ENCODE results near the gene GPR55. TPM values are rescaled to one million over a fixed set of nuclear protein-coding genes. Genes with fewer than 3 reads are reported as not detected.

GPR55 gene
- total RNA-seq, 1 experiment from 2014 or later = not detected

- CTCF ChIA-PET = interaction anchor here (0.6 to 1.8 kb wide), 8 partner anchors 8 to 535 kb away, joined by 3 to 5 read pairs (median 4); no protein-coding TSS in a partner anchor
- no peak for TF ChIP-seq SMAD4 (CRISPR knock-in tag; IDR thresholded peaks at IDR 0.05)
- TF ChIP-seq STAT6 (CRISPR knock-in tag; conservative IDR thresholded peaks at IDR 0.05; ENCODE audit: low read depth) = no peak
- no peak for TF ChIP-seq SOX15 (CRISPR knock-in tag; IDR thresholded peaks at IDR 0.05)
- TF ChIP-seq E2F1 (CRISPR knock-in tag; IDR thresholded peaks at IDR 0.05) = no peak
- TF ChIP-seq ZMAT4 (CRISPR knock-in tag; IDR thresholded peaks at IDR 0.05) = no peak
- TF ChIP-seq NR2C2 (CRISPR knock-in tag; IDR thresholded peaks at IDR 0.05) = no peak
- TF ChIP-seq ZNF671 (CRISPR knock-in tag; IDR thresholded peaks at IDR 0.05) = no peak
- no peak for TF ChIP-seq AFF4 (CRISPR knock-in tag; IDR thresholded peaks at IDR 0.05; ENCODE audit: borderline replicate concordance)
- no peak for TF ChIP-seq FOXP1 (CRISPR knock-in tag; IDR thresholded peaks at IDR 0.05; ENCODE audit: borderline replicate concordance)
- TF ChIP-seq USF1 (CRISPR knock-in tag; IDR thresholded peaks at IDR 0.05) = no peak
- TF ChIP-seq ZBTB21 (CRISPR knock-in tag; IDR thresholded peaks at IDR 0.05; ENCODE audit: borderline replicate concordance) = no peak
- peak; percentile 57 for DNase-seq (ENCODE audit: low spot score)
These were observed 59.7 kb downstream of the GPR55 start for GRCh38 chr2:230865307-230865765.

GRCh38 chr2:230864605-230865306, 60.3 kb downstream of the GPR55 start, which contains the start of gene ITM2C:
TSS of gene ITM2C (plus strand) at chr2:230864942. CDS start at chr2:230865026, 84 bp downstream.
- Mint-ChIP-seq H3K27ac (peak within 1 kb of the TSS; percentile 97), H3K27me3 (ENCODE audit: low read depth) (no peaks in the 10 kb centered on the region; the same call in 1 of the 2 replicates), H3K36me3 (no peaks in the 10 kb centered on the region), H3K4me1 (peaks cover 68% of the 10 kb centered on the region), H3K9me3 (peaks cover 2% of the 10 kb centered on the region; the same call in 1 of the 2 replicates), H3K4me3 (peak within 1 kb of the TSS; percentile 94)
- ChIA-PET POLR2A (interaction anchor here (0.9 kb wide), 1 partner anchor 127 kb away, joined by 3 read pairs; no protein-coding TSS in a partner anchor), CTCF (interaction anchor here (0.6 to 1.8 kb wide), 9 partner anchors 9 to 535 kb away, joined by 3 to 5 read pairs (median 4); no protein-coding TSS in a partner anchor)
- DNase-seq (ENCODE audit: low spot score) = peak; percentile 63
- peak; percentile 13 for ATAC-seq
- TF ChIP-seq FOXP4 (CRISPR knock-in tag; IDR thresholded peaks at IDR 0.05) (peak; percentile 63; the same call in 1 of the 2 replicates), ESRRA (CRISPR knock-in tag; IDR thresholded peaks at IDR 0.05; ENCODE audit: borderline replicate concordance) (peak; percentile 34; the same call in 1 of the 2 replicates), GABPB1 (CRISPR knock-in tag; IDR thresholded peaks at IDR 0.05) (peak; percentile 58), ZBTB21 (CRISPR knock-in tag; IDR thresholded peaks at IDR 0.05; ENCODE audit: borderline replicate concordance) (peak; percentile 60; the same call in 1 of the 2 replicates), ELF4 (CRISPR knock-in tag; IDR thresholded peaks at IDR 0.05; ENCODE audit: low read depth) (no peak), TEAD1 (CRISPR knock-in tag; IDR thresholded peaks at IDR 0.05) (peak; percentile 36), ERG (CRISPR knock-in tag; IDR thresholded peaks at IDR 0.05) (no peak), CDX4 (CRISPR knock-in tag; IDR thresholded peaks at IDR 0.05; ENCODE audit: borderline replicate concordance) (no peak), NR2C2 (CRISPR knock-in tag; IDR thresholded peaks at IDR 0.05) (no peak), ZNF121 (CRISPR knock-in tag; IDR thresholded peaks at IDR 0.05) (0 out of 2 replicates have a peak, but pooled peaks have one; percentile 27)

More at GRCh38 chr2:230865307-230865765, 59.7 kb downstream of the GPR55 start:
- Mint-ChIP-seq H3K4me1 (peaks cover 74% of the 10 kb centered on the region), H3K36me3 (no peaks in the 10 kb centered on the region), H3K4me3 (peak overlapping the region; percentile 88), H3K9me3 (no peaks in the 10 kb centered on the region), H3K27ac (peak overlapping the region; percentile 84), H3K27me3 (ENCODE audit: low read depth) (no peaks in the 10 kb centered on the region; the same call in 1 of the 2 replicates)
- POLR2A ChIA-PET = interaction anchor here (1.5 kb wide), 1 partner anchor 11 kb away, joined by 3 read pairs; no protein-coding TSS in a partner anchor
- no peak for ATAC-seq

Data from WTC11 (cell line).